GM12878 (cell line): ENCODE measurements around the gene SLC4A3.

Source experiments
- BHLHE40 ChIP-seq, 2 experiments: fragments of 450-650 bp in 1 of 2; IDR thresholded peaks; 2 replicates each; pipeline ENCODE4 v1.6.1; 2011 to 2017; ENCODE audit warnings: low read depth in 2 of 2, borderline replicate concordance in 1 of 2, improper control_type of control experiment in 1 of 2, low read length in 1 of 2, mild to moderate bottlenecking in 1 of 2
- CHD1 ChIP-seq: IDR thresholded peaks from 2 replicates; pipeline ENCODE4 v1.6.1; 2012; ENCODE audit warnings: low read depth, low read length, improper control_type of control experiment
- CTCF ChIP-seq, 3 experiments: IDR thresholded peaks in 2 of 3; conservative IDR thresholded peaks in 1 of 3; 2 replicates each; pipeline ENCODE4 v1.5.1; 2011; ENCODE audit warnings: low read depth in 3 of 3, low read length in 3 of 3, mild to moderate bottlenecking in 3 of 3, control low read depth in 2 of 3, moderate library complexity in 2 of 3, inconsistent platforms in 1 of 3, mixed read lengths in 1 of 3; ENCODE audit not compliant: control insufficient read depth in 2 of 3, insufficient read depth in 1 of 3; ENCODE audit errors: extremely low read depth in 1 of 3
- ELK1 ChIP-seq: IDR thresholded peaks from 2 replicates; pipeline ENCODE4 v1.6.1; 2012; ENCODE audit warnings: low read depth, low read length, improper control_type of control experiment
- MEF2A ChIP-seq: IDR thresholded peaks from 2 replicates; pipeline ENCODE4 v1.6.1; 2011; ENCODE audit warnings: low read depth, mild to moderate bottlenecking, low read length, moderate library complexity; ENCODE audit not compliant: insufficient read depth
- NFIC ChIP-seq: IDR thresholded peaks from 2 replicates; pipeline ENCODE4 v1.6.1; 2012; ENCODE audit warnings: low read depth, mild to moderate bottlenecking, inconsistent platforms, low read length, moderate library complexity
- POLR2A ChIP-seq: IDR thresholded peaks from 2 replicates; pipeline ENCODE4 v1.6.1; 2011; ENCODE audit warnings: low read depth, mild to moderate bottlenecking, low read length
- SMARCA5 ChIP-seq: fragments of 450-650 bp; IDR thresholded peaks from 2 replicates; pipeline ENCODE4 v1.6.1; 2017; ENCODE audit warnings: mild to moderate bottlenecking
- SRF ChIP-seq, 2 experiments: IDR thresholded peaks; 2 replicates each; pipeline ENCODE4 v1.6.1; 2011; ENCODE audit warnings: low read depth in 2 of 2, low read length in 2 of 2, mild to moderate bottlenecking in 1 of 2, moderate library complexity in 1 of 2
- SUZ12 ChIP-seq: fragments of 200-600 bp; sonication (generic); IDR thresholded peaks from one replicate; pipeline ENCODE4 v1.6.1; 2018; ENCODE audit warnings: antibody characterized with exemption, mild to moderate bottlenecking; ENCODE audit not compliant: unreplicated experiment
- TCF12 ChIP-seq: IDR thresholded peaks from 2 replicates; pipeline ENCODE4 v1.6.1; 2011; ENCODE audit warnings: low read depth, mild to moderate bottlenecking, low read length
- YY1 ChIP-seq: IDR thresholded peaks from 2 replicates; pipeline ENCODE4 v1.6.1; 2011; ENCODE audit warnings: low read depth, mild to moderate bottlenecking, low read length

GRCh38 chr2:219688560-219689445 is 61.4 kb downstream of the SLC4A3 start:
- TF ChIP-seq BHLHE40 (IDR thresholded peaks at IDR 0.05; ENCODE audit: borderline replicate concordance in 1 of 2, low read depth in 2 of 2, low read length in 1 of 2) (no peak), SUZ12 (no peak), ELK1 (no peak), POLR2A (no peak), SRF (IDR thresholded peaks at IDR 0.05; ENCODE audit: low read depth in 2 of 2, low read length in 2 of 2) (no peak), CTCF (IDR thresholded peaks at IDR 0.05 in 2 of 3, conservative IDR thresholded peaks at IDR 0.05 in 1 of 3; ENCODE audit: control insufficient read depth in 2 of 3, extremely low read depth in 1 of 3, insufficient read depth in 1 of 3, low read depth in 3 of 3, low read length in 3 of 3) (no peak), MEF2A (no peak), SMARCA5 (no peak), NFIC (no peak), CHD1 (no peak), YY1 (no peak), TCF12 (no peak)
